HepG2 (cell line): ENCODE measurements around the gene GRB2. TPM values are rescaled to one million over a fixed set of nuclear protein-coding genes. Genes with fewer than 3 reads are reported as not detected.
A peak's percentile ranks its signal among the peaks of the same experiment; 100 is the strongest.

ENCODE experiments used
- IRF9 ChIP-seq: sonication (generic); formaldehyde crosslinking; IDR thresholded peaks from 2 replicates; pipeline ENCODE4 v1.8.0; 2022; ENCODE audit warnings: missing genetic modification reagents, mild to moderate bottlenecking, borderline replicate concordance
- MIXL1 ChIP-seq: IDR thresholded peaks from 2 replicates; pipeline ENCODE4 v1.6.1; 2016
- SNRNP70 ChIP-seq: fragments of 200-400 bp; formaldehyde crosslinking; IDR thresholded peaks from 2 replicates; pipeline ENCODE4 v1.6.1; 2017; ENCODE audit warnings: mild to moderate bottlenecking, low read depth, low read length, moderate library complexity
- TP53 ChIP-seq: sonication (generic); formaldehyde crosslinking; conservative IDR thresholded peaks from 2 replicates; pipeline ENCODE4 v1.4.0; 2020; ENCODE audit warnings: missing genetic modification reagents
- ZBTB46 ChIP-seq: sonication (generic); formaldehyde crosslinking; IDR thresholded peaks from 2 replicates; pipeline ENCODE4 v1.4.0; 2020; ENCODE audit warnings: mild to moderate bottlenecking, missing genetic modification reagents, borderline replicate concordance
- ZFX ChIP-seq: sonication (generic); formaldehyde crosslinking; IDR thresholded peaks from 2 replicates; pipeline ENCODE4 v1.4.0; 2020; ENCODE audit warnings: mild to moderate bottlenecking, low read depth, missing genetic modification reagents, moderate library complexity
- ZNF431 ChIP-seq: sonication (generic); formaldehyde crosslinking; IDR thresholded peaks from 2 replicates; pipeline ENCODE4 v1.9.0; 2022; ENCODE audit warnings: missing genetic modification reagents, low read depth, mild to moderate bottlenecking, borderline replicate concordance
- ZNF451 ChIP-seq: sonication (generic); formaldehyde crosslinking; IDR thresholded peaks from 2 replicates; pipeline ENCODE4 v1.5.0; 2020; ENCODE audit warnings: mild to moderate bottlenecking, missing genetic modification reagents
- ZNF614 ChIP-seq: IDR thresholded peaks from 2 replicates; pipeline ENCODE4 v1.6.1; 2018; ENCODE audit warnings: missing biosample characterization, missing genetic modification reagents, inconsistent platforms, borderline replicate concordance
- ZNF737 ChIP-seq: sonication (generic); formaldehyde crosslinking; IDR thresholded peaks from 2 replicates; pipeline ENCODE4 v1.5.0; 2020; ENCODE audit warnings: missing genetic modification reagents, mild to moderate bottlenecking, borderline replicate concordance
- ZNF891 ChIP-seq: sonication (generic); formaldehyde crosslinking; IDR thresholded peaks from 2 replicates; pipeline ENCODE4 v1.5.0; 2020; ENCODE audit warnings: mild to moderate bottlenecking, missing genetic modification reagents
- polyA plus RNA-seq, 8 experiments: library from polyadenylated mRNA; depleted of rRNA in 3 of 8; stranded (reverse) in 7 of 8; unstranded in 1 of 8; fragments of >200 nt; fragmentation: Illumina TruSeq in 4 of 8; extraction: Trizol in 4 of 8; gene quantifications; 2 replicates each; pipeline versions ENCODE4 v1.2.1 to v1.2.3, GENCODE V29; 2011 to 2016; ENCODE audit warnings: low read depth in 4 of 8, missing spikeins in 1 of 8, mixed read lengths in 1 of 8; ENCODE audit not compliant: insufficient read depth in 1 of 8
- total RNA-seq, 5 experiments: library from RNA; depleted of rRNA; stranded (reverse); fragments of >200 nt; fragmentation: Illumina TruSeq; extraction: Trizol; gene quantifications; 2 replicates each; pipeline ENCODE4 v1.2.3, GENCODE V29; 2016; ENCODE audit warnings: low read depth in 1 of 5
- TF ChIP-seq, protein P1 (sequence below): sonication (generic); formaldehyde crosslinking; IDR thresholded peaks from 2 replicates; pipeline ENCODE4 v1.4.0; 2020; ENCODE audit warnings: missing genetic modification reagents; ENCODE audit errors: not compliant biosample characterization
- TF ChIP-seq, protein P2 (sequence below): IDR thresholded peaks from 2 replicates; pipeline ENCODE4 v1.6.1; 2016; ENCODE audit warnings: low read depth
- TF ChIP-seq, protein P3 (sequence below): sonication (generic); formaldehyde crosslinking; IDR thresholded peaks from 2 replicates; pipeline ENCODE4 v1.5.0; 2020; ENCODE audit warnings: mild to moderate bottlenecking, missing genetic modification reagents
- TF ChIP-seq, protein P4 (sequence below): sonication (generic); formaldehyde crosslinking; IDR thresholded peaks from 2 replicates; pipeline ENCODE4 v1.5.0; 2020; ENCODE audit warnings: mild to moderate bottlenecking, missing genetic modification reagents, moderate library complexity
- TF ChIP-seq, protein P5 (sequence below), 2 experiments: fragments of 450-650 bp in 1 of 2; sonication (generic) in 1 of 2; formaldehyde crosslinking; IDR thresholded peaks; 2 replicates each; pipeline versions ENCODE4 v1.5.0 to v1.8.0; 2020 to 2022; ENCODE audit warnings: mild to moderate bottlenecking in 1 of 2, missing genetic modification reagents in 1 of 2

Gene GRB2
- total and polyA plus RNA-seq, 2 of the 13 experiments (the other 11 are each of a cell fraction or from before 2014, with no cell fraction given) = 84.6 to 92.3 TPM

DNA sequence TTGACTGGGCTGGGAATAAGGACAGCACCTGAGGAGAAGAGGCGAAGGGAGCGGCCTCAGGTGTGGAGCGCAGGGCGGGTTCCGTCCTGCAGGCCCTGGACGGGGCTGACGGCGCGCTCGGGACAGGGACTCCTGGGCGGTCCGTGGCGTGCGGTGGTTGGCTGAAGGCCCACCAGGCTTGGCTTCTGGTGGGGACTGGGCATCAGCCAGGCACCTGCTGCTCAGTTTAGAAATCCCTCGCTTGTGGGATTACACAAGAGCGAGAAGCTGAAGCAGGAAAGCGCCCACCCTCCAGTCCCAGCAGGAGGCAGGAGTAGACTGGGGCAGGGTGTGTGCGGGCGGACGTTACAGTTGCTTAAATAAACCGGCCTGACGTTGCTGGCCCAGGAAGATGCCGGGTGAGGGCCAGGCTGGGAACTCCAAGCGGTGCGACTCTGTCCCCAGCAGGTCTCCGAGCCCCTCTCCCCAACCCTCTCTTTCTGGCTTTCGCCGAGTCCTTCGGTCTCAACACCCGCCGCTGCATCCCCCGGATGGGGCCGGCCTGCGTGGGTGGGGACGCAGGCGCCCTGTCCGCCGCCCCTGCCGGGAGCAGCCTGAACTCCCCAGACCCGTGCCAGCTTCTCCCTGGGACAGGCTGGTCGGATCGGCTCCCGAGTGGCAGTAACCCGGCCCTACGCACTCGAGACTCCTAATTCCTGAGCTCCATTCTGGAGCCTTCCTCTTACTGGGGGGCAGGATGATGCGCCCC is 135.1 kb downstream of the GRB2 start (continued):
- TF ChIP-seq ZNF431 (CRISPR knock-in tag) = no peak
- TF ChIP-seq, protein P1, sequence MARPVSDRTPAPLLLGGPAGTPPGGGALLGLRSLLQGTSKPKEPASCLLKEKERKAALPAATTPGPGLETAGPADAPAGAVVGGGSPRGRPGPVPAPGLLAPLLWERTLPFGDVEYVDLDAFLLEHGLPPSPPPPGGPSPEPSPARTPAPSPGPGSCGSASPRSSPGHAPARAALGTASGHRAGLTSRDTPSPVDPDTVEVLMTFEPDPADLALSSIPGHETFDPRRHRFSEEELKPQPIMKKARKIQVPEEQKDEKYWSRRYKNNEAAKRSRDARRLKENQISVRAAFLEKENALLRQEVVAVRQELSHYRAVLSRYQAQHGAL (CRISPR knock-in tag) = no peak
- peak; percentile 78; the same call in 1 of the 2 replicates for TF ChIP-seq ZFX (CRISPR knock-in tag)
- TF ChIP-seq, protein P2, sequence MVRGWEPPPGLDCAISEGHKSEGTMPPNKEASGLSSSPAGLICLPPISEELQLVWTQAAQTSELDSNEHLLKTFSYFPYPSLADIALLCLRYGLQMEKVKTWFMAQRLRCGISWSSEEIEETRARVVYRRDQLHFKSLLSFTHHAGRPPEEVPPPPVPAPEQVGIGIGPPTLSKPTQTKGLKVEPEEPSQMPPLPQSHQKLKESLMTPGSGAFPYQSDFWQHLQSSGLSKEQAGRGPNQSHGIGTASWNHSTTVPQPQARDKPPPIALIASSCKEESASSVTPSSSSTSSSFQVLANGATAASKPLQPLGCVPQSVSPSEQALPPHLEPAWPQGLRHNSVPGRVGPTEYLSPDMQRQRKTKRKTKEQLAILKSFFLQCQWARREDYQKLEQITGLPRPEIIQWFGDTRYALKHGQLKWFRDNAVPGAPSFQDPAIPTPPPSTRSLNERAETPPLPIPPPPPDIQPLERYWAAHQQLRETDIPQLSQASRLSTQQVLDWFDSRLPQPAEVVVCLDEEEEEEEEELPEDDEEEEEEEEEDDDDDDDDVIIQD (CRISPR knock-in tag) = no peak; the same call in 1 of the 2 replicates
- 0 out of 2 replicates have a peak, but pooled peaks have one; percentile 14 for TF ChIP-seq MIXL1 (CRISPR knock-in tag)
- TF ChIP-seq ZNF737 = no peak
- no peak for TF ChIP-seq SNRNP70
- TF ChIP-seq, protein P3, sequence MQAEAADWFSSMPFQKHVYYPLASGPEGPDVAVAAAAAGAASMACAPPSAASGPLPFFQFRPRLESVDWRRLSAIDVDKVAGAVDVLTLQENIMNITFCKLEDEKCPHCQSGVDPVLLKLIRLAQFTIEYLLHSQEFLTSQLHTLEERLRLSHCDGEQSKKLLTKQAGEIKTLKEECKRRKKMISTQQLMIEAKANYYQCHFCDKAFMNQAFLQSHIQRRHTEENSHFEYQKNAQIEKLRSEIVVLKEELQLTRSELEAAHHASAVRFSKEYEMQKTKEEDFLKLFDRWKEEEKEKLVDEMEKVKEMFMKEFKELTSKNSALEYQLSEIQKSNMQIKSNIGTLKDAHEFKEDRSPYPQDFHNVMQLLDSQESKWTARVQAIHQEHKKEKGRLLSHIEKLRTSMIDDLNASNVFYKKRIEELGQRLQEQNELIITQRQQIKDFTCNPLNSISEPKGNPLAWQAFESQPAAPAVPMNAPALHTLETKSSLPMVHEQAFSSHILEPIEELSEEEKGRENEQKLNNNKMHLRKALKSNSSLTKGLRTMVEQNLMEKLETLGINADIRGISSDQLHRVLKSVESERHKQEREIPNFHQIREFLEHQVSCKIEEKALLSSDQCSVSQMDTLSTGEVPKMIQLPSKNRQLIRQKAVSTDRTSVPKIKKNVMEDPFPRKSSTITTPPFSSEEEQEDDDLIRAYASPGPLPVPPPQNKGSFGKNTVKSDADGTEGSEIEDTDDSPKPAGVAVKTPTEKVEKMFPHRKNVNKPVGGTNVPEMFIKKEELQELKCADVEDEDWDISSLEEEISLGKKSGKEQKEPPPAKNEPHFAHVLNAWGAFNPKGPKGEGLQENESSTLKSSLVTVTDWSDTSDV (CRISPR knock-in tag) = peak; percentile 19; the same call in 1 of the 2 replicates
- TF ChIP-seq, protein P4, sequence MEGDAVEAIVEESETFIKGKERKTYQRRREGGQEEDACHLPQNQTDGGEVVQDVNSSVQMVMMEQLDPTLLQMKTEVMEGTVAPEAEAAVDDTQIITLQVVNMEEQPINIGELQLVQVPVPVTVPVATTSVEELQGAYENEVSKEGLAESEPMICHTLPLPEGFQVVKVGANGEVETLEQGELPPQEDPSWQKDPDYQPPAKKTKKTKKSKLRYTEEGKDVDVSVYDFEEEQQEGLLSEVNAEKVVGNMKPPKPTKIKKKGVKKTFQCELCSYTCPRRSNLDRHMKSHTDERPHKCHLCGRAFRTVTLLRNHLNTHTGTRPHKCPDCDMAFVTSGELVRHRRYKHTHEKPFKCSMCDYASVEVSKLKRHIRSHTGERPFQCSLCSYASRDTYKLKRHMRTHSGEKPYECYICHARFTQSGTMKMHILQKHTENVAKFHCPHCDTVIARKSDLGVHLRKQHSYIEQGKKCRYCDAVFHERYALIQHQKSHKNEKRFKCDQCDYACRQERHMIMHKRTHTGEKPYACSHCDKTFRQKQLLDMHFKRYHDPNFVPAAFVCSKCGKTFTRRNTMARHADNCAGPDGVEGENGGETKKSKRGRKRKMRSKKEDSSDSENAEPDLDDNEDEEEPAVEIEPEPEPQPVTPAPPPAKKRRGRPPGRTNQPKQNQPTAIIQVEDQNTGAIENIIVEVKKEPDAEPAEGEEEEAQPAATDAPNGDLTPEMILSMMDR (CRISPR knock-in tag) = peak; percentile 91
- TF ChIP-seq, protein P5, sequence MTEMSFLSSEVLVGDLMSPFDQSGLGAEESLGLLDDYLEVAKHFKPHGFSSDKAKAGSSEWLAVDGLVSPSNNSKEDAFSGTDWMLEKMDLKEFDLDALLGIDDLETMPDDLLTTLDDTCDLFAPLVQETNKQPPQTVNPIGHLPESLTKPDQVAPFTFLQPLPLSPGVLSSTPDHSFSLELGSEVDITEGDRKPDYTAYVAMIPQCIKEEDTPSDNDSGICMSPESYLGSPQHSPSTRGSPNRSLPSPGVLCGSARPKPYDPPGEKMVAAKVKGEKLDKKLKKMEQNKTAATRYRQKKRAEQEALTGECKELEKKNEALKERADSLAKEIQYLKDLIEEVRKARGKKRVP (CRISPR knock-in tag; IDR thresholded peaks at IDR 0.05) = no peak
- no peak; the same call in 1 of the 2 replicates for TF ChIP-seq IRF9 (CRISPR knock-in tag)
- TF ChIP-seq ZNF451 = no peak; the same call in 1 of the 2 replicates
- TF ChIP-seq ZNF614 (CRISPR knock-in tag) = no peak; the same call in 1 of the 2 replicates
- TF ChIP-seq ZBTB46 (CRISPR knock-in tag) = no peak
- peak; percentile 90 for TF ChIP-seq ZNF891
- TF ChIP-seq TP53 (CRISPR knock-in tag) = no peak
